Naive B cell (primary cell): Measurements from ENCODE around the gene OR2K2. TPM values are rescaled to one million over a fixed set of nuclear protein-coding genes. Genes with fewer than 3 reads are reported as not detected.
"Not testable (repeated sequence)": the region's sequence is repeated elsewhere in the genome, so short reads cannot be mapped to it uniquely, and the experiment has no call there.

ENCODE experiments used
- ATAC-seq, 2 donors: fragments of 150-1000 bp; cut with Tn5 transposase; 2 replicates each; pipeline ENCODE4 v1.10.0; 2021; ENCODE audit warnings: low read depth in 2 of 2, mild to moderate bottlenecking in 2 of 2, moderate library complexity in 2 of 2
- DNase-seq: peaks from one replicate; pipeline ENCODE4 v3.0.0; 2022
- H3K27ac Mint-ChIP-seq, 6 donors: one replicate each; pipeline ENCODE4 v1.8.0; 2020 to 2022; ENCODE audit warnings: mild to moderate bottlenecking in 6 of 6, mixed read lengths in 6 of 6, moderate library complexity in 5 of 6, inconsistent platforms in 2 of 6
- H3K27me3 Mint-ChIP-seq, 3 donors: one replicate each; pipeline ENCODE4 v1.8.0; 2021 to 2022; ENCODE audit warnings: mixed read lengths in 3 of 3, mild to moderate bottlenecking in 1 of 3
- H3K36me3 Mint-ChIP-seq, 2 donors: one replicate each; pipeline ENCODE4 v1.8.0; 2020 to 2022; ENCODE audit warnings: mixed read lengths in 2 of 2, inconsistent platforms in 1 of 2, mild to moderate bottlenecking in 1 of 2
- H3K4me1 Mint-ChIP-seq, 3 donors: one replicate each; pipeline ENCODE4 v1.8.0; 2020 to 2022; ENCODE audit warnings: mixed read lengths in 3 of 3, inconsistent platforms in 1 of 3, mild to moderate bottlenecking in 1 of 3, moderate library complexity in 1 of 3
- H3K4me3 Mint-ChIP-seq, 8 donors: one replicate each; pipeline ENCODE4 v1.8.0; 2020 to 2022; ENCODE audit warnings: mild to moderate bottlenecking in 8 of 8, mixed read lengths in 8 of 8, moderate library complexity in 8 of 8, inconsistent platforms in 2 of 8
- H3K9me3 Mint-ChIP-seq, 7 donors: one replicate each; pipeline ENCODE4 v1.8.0; 2020 to 2022; ENCODE audit warnings: mixed read lengths in 7 of 7, mild to moderate bottlenecking in 5 of 7, inconsistent platforms in 2 of 7, moderate library complexity in 1 of 7
- polyA plus RNA-seq, 6 donors: library from polyadenylated mRNA; unstranded; fragments of 300-500 nt; fragmentation: Illumina TruSeq; gene quantifications; one replicate each; pipeline ENCODE4 v1.2.3, GENCODE V29; 2021; ENCODE audit warnings: low read depth in 6 of 6

Gene OR2K2
- polyA plus RNA-seq, 6 donors from 2014 or later, result not detected

GRCh38 chr9:111282845-111283244, 47.2 kb downstream of the OR2K2 start:
- no peaks in the 10 kb centered on the region for H3K4me1 Mint-ChIP-seq
- no peak overlapping the region for H3K4me3 Mint-ChIP-seq

GRCh38 chr9:111280795-111281194, 49.2 kb downstream of the OR2K2 start:
- H3K27me3 Mint-ChIP-seq, result peaks cover 4 to 14% (median 8%) of the 10 kb centered on the region in 3 donors
- H3K27ac Mint-ChIP-seq, ATAC-seq: not testable (repeated sequence)

More at GRCh38 chr9:111282845-111283244, 47.2 kb downstream of the OR2K2 start:
- ATAC-seq (no peak), DNase-seq (no peak)
- peaks cover 0 to 4% (median 0%) of the 10 kb centered on the region in 7 donors for H3K9me3 Mint-ChIP-seq
- H3K36me3 Mint-ChIP-seq, result no peaks in the 10 kb centered on the region
- H3K27me3 Mint-ChIP-seq, result peaks cover 2 to 14% (median 8%) of the 10 kb centered on the region in 3 donors
- no peak overlapping the region for H3K27ac Mint-ChIP-seq

More at GRCh38 chr9:111280795-111281194, 49.2 kb downstream of the OR2K2 start:
- not testable (repeated sequence) for H3K9me3 Mint-ChIP-seq, H3K4me3 Mint-ChIP-seq, DNase-seq, H3K36me3 Mint-ChIP-seq, H3K4me1 Mint-ChIP-seq

Other genes starting within 250 kb of the OR2K2 start
- 10 to 100 TPM in 1 of 6 donors, 1 to 10 TPM in 5; 5.0 to 10.7 (median 7.3) TPM for gene ECPAS, start 154.2 kb upstream of the OR2K2 start, polyA plus RNA-seq
- gene ZNF483, start 195.0 kb upstream of the OR2K2 start, polyA plus RNA-seq, result 1 to 10 TPM in 5 of 6 donors, under 1 TPM in 1; 0.63 to 4.2 (median 2.4) TPM